Neural cell (in vitro differentiated cells): Measurements from ENCODE around the gene PTPRO.

Source experiments
- EP300 ChIP-seq: fragments of 450-650 bp; conservative IDR thresholded peaks from 2 replicates; pipeline ENCODE4 v1.6.1; 2014; ENCODE audit warnings: antibody characterized with exemption, mild to moderate bottlenecking, moderate library complexity; ENCODE audit not compliant: poor library complexity, severe bottlenecking
- EZH2 ChIP-seq: fragments of 200-600, 300-800 bp; shearing (Covaris generic), sonication (generic); IDR thresholded peaks from 2 replicates; pipeline ENCODE4 v1.6.1; 2014; ENCODE audit warnings: antibody characterized with exemption, low read length, borderline replicate concordance, mild to moderate bottlenecking; ENCODE audit not compliant: insufficient read depth, poor library complexity, severe bottlenecking
- POLR2AphosphoS5 ChIP-seq: IDR thresholded peaks from 2 replicates; pipeline ENCODE4 v1.6.1; 2012
- RAD21 ChIP-seq: fragments of 450-650 bp; conservative IDR thresholded peaks from 2 replicates; pipeline ENCODE4 v1.6.1; 2014; ENCODE audit warnings: antibody characterized with exemption, mild to moderate bottlenecking, moderate library complexity
- SMC3 ChIP-seq: fragments of 450-650 bp; conservative IDR thresholded peaks from 2 replicates; pipeline ENCODE4 v1.6.1; 2014; ENCODE audit warnings: antibody characterized with exemption, mild to moderate bottlenecking, moderate library complexity; ENCODE audit not compliant: poor library complexity
- TF ChIP-seq, protein P1 (sequence below): fragments of 450-650 bp; IDR thresholded peaks from 2 replicates; pipeline ENCODE4 v1.5.1; 2014; ENCODE audit warnings: antibody characterized with exemption, mild to moderate bottlenecking, moderate library complexity; ENCODE audit not compliant: poor library complexity, severe bottlenecking

DNA sequence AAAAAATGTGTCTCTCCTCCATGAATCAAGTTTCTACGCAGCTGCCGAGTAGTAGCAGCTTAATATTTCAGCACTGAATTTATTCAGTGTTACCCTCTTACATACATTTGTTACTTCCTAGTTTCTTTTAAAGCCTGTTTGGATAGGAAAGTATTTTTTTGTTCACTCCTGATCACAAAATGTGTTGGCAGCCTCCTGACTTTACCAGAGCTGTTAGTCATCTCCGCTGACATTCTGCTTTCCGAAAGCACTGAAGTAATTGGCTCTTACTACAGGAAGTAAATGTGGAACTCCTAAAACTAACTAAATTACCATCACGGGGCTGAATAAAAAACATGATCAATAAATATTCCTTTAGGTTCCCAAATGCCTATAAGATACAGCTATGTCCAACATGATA lies 241.4 kb downstream of the PTPRO start:
- no peak for TF ChIP-seq EP300
- TF ChIP-seq, protein P1, sequence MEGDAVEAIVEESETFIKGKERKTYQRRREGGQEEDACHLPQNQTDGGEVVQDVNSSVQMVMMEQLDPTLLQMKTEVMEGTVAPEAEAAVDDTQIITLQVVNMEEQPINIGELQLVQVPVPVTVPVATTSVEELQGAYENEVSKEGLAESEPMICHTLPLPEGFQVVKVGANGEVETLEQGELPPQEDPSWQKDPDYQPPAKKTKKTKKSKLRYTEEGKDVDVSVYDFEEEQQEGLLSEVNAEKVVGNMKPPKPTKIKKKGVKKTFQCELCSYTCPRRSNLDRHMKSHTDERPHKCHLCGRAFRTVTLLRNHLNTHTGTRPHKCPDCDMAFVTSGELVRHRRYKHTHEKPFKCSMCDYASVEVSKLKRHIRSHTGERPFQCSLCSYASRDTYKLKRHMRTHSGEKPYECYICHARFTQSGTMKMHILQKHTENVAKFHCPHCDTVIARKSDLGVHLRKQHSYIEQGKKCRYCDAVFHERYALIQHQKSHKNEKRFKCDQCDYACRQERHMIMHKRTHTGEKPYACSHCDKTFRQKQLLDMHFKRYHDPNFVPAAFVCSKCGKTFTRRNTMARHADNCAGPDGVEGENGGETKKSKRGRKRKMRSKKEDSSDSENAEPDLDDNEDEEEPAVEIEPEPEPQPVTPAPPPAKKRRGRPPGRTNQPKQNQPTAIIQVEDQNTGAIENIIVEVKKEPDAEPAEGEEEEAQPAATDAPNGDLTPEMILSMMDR: no peak
- TF ChIP-seq RAD21: no peak
- TF ChIP-seq POLR2AphosphoS5: no peak
- TF ChIP-seq SMC3: no peak
- no peak for TF ChIP-seq EZH2
